SW480 (cell line): ENCODE measurements around the gene NCBP2.

ENCODE experiments used
- DNase-seq: peaks from one replicate; pipeline ENCODE4 v3.0.0-alpha.2; 2016; ENCODE audit warnings: low spot score

NCBP2 gene

GRCh38 chr3:196941729-196942225 is 551 bp downstream of the NCBP2 start:
- no peak for DNase-seq

- DNase-seq = no peak
Observed at GRCh38 chr3:196938576-196938975, 3.8 kb downstream of the NCBP2 start.

- DNase-seq = no peak
Observed at GRCh38 chr3:196938124-196938523, 4.2 kb downstream of the NCBP2 start.

GRCh38 chr3:196936288-196936687 is 6.0 kb downstream of the NCBP2 start:
- DNase-seq = no peak

GRCh38 chr3:196932600-196932999 is 9.7 kb downstream of the NCBP2 start:
- no peak for DNase-seq

- no peak for DNase-seq
Observed at GRCh38 chr3:196931828-196932587, 10.3 kb downstream of the NCBP2 start.

- no peak for DNase-seq
Observed at GRCh38 chr3:196931157-196931556, 11.2 kb downstream of the NCBP2 start.

- DNase-seq = no peak
Observed at GRCh38 chr3:196927571-196928453, 14.5 kb downstream of the NCBP2 start.

- no peak for DNase-seq
Observed at GRCh38 chr3:196920733-196921132, 21.6 kb downstream of the NCBP2 start.

- no peak for DNase-seq
Observed at GRCh38 chr3:196918968-196919367, 23.4 kb downstream of the NCBP2 start.

- no peak for DNase-seq
Observed at GRCh38 chr3:196916995-196917394, 25.3 kb downstream of the NCBP2 start.

- DNase-seq = no peak
Observed at GRCh38 chr3:196916221-196916620, 26.1 kb downstream of the NCBP2 start.

GRCh38 chr3:196915375-196915774 is 27.0 kb downstream of the NCBP2 start:
- DNase-seq = no peak

GRCh38 chr3:196914866-196915265 is 27.5 kb downstream of the NCBP2 start:
- DNase-seq = no peak

GRCh38 chr3:196903740-196904139 is 38.6 kb downstream of the NCBP2 start:
- no peak for DNase-seq

- no peak for DNase-seq
Observed at GRCh38 chr3:196902296-196902695, 40.0 kb downstream of the NCBP2 start.

GRCh38 chr3:196901768-196902167 is 40.6 kb downstream of the NCBP2 start:
- no peak for DNase-seq

- DNase-seq = no peak
Observed at GRCh38 chr3:196896229-196896628, 46.1 kb downstream of the NCBP2 start.

GRCh38 chr3:196894557-196895295 is 47.6 kb downstream of the NCBP2 start:
- no peak for DNase-seq

GRCh38 chr3:196889844-196890708 is 52.3 kb downstream of the NCBP2 start:
- no peak for DNase-seq

GRCh38 chr3:196886144-196886543 is 56.2 kb downstream of the NCBP2 start:
- no peak for DNase-seq
